ENCODE results near the gene INPP4B.
A peak's percentile ranks its signal among the peaks of the same experiment; 100 is the strongest.

The INPP4B gene

GRCh38 chr4:142281999-142282398 lies 564.1 kb downstream of the INPP4B start:
- no peak for DNase-seq

DNA sequence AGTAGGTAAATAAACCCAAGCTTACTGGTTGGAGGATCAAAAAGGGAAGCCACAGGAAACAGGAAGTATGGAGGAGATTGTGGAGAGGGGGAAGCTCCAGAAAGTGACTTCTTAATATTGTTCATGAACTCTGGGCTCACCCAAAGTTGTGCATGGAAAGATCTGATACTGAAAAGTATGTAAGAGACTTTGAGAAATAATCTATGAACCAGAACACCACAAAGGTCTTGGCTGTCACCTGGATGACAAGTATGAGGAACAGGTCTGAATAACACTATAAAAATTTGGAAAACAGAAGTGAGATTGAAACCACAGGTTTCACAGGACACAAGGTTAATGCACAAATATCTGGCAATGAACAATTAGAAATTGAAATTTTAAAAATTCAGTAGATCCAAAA lies 567.4 kb downstream of the INPP4B start:
- DNase-seq = no peak

DNA sequence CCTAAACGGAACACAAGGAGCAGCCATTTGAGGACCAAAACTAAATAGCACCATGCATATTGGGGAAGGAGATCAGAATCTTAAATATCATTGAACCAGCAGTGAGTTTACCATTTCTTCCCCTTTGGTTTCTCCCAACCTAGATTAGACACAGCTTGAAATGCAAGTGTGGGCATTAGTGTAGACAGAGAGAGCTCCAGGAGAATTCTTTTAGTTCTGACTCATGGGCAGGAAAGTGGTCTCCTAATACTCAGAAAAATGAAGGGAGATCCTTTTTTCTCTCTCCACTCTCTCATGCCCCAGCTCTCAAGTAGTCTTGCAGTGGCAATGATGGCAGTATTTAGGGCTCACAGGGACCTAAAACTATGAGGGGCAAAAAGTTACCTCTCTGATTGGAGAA lies 567.9 kb downstream of the INPP4B start:
- DNase-seq = no peak

GRCh38 chr4:142274137-142274536 lies 572.0 kb downstream of the INPP4B start:
- DNase-seq = no peak

DNA sequence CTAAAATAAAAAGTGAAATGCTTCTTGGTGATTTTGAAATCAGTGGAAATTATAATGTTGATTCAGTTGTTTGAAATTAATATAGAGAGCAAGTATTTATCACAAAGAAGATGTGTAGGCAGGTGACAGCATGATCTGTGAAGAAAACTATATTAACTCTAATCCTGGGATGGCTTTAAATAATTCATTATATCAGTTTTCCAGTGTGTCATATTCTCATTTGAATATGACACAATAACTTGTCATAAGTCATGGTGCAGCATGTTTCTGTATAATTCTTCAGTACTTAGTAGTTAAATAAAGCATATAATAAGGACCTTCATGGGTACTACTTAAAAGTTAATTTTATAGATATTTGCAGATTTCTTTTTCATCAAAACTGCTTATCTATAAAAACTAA lies 573.6 kb downstream of the INPP4B start:
- no peak for DNase-seq

DNA sequence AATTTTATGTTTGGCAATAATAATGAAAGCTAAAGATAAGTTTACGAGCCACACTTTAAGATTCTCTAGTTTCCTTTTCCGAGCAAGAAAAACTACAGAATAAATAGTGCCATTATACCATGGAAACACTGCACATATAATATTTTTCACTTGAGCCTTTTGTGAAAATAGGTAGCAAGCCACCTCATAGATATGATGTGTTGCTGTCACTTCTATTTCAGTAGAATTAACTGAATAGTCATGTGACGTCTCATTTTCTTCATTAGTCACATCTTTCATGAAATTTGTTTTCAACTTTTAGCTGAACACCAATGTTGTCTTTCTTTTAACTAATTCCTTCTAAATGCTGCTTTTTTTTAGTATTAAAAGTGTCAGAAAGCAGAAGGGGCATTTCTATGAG lies 574.3 kb downstream of the INPP4B start:
- DNase-seq = no peak

DNA sequence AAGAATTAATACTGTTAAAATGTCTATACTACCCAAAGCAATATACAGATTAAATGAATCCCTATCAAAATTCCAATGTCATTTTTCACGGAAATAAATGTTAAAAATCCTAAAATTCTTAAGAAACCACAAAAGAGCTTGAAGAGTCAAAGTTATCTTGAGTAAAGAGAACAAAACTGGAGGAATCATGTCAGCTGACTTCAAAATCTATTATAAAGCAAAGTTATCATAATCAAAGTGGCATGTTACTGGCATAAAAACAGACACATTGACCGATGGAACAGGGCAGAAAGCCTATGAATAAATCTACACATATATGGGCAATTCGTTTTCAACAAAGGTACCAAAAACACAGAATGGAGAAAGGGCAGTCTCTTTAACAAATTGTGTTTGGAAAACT lies 579.0 kb downstream of the INPP4B start:
- no peak for DNase-seq

GRCh38 chr4:142265946-142266345 lies 580.2 kb downstream of the INPP4B start:
- no peak for DNase-seq

GRCh38 chr4:142265536-142265935 lies 580.6 kb downstream of the INPP4B start:
- peak; percentile 5 to 6 for DNase-seq

DNA sequence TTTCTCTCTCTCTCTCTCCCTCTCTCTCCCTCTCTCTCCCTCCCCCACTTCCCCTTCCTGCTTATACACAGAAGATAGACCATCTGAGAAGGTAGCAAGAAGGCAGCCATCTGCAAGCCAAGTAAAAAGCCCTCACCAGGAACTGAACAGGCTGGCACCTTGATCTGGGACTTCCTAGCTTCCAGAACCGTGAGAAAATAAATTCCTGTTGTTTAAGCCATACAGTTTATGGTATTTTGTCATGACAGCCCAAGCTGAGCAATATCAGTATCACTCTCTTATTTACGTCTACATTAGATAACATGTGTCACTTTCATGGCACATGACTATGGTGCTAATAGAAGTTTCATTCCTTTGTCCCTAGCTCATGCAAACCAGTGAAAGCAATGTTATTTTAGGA lies 581.1 kb downstream of the INPP4B start:
- DNase-seq = no peak

- no peak for DNase-seq
These were observed 583.1 kb downstream of the INPP4B start for GRCh38 chr4:142262956-142263355.

GRCh38 chr4:142248946-142249345 lies 597.2 kb downstream of the INPP4B start:
- no peak for DNase-seq

GRCh38 chr4:142243255-142243654 lies 602.8 kb downstream of the INPP4B start:
- no peak for DNase-seq

DNA sequence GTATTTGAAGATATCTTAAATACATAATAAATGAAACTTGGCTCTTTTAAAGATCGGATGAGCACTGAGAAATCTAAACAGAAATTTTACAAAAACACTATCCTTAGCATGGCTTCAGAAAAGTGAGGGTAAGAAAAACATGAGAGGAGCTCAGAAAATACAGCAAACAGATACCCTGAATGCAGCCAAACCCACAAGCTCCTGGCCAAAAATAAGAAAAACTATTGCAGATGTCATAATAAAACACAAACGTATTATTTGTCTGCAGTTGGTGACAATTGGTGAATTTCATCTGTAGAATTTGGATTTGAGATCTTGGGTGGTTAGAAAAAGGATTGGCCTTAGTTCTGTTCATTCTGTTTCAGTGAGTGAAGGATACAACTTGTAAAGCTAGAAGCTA lies 603.9 kb downstream of the INPP4B start:
- no peak for DNase-seq

DNA sequence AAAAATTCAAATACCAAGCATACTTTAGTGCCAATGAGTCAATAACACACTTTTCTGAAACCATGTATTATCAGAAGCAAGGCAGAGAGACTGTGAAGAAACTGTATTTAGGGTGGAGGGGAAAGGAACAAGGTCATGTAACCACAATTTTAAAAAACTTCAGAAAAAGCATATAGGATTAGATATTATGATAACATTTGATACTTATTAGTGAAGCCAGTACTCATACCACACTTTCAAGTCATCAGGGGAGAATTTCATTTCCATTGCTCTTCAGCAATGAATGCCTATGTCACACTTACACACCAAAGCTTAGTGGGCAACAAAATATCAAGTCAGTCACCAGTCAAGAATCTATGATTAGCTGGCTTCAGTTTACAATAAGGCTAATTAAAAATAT lies 607.5 kb downstream of the INPP4B start:
- no peak for DNase-seq

- DNase-seq = no peak
These were observed 609.8 kb downstream of the INPP4B start for GRCh38 chr4:142236268-142236667.

DNA sequence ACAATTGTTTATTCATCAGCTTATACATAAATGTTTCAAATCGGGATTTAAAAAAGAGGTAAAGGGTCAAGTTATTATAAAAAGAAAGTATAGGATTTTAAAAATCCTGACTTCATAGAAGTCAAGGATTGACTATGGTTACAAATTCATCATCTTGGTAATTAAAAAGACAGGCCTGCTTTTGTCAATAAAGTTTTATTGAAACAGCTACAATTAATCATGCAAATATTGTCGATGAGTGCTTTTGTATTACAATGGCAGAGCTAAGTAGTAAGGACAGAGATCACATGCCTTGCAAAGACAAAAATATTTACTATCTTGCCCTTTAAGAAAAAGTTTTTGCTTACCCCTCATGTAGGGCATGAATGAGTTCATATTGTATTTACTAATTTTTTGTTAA lies 614.3 kb downstream of the INPP4B start:
- DNase-seq = no peak

DNA sequence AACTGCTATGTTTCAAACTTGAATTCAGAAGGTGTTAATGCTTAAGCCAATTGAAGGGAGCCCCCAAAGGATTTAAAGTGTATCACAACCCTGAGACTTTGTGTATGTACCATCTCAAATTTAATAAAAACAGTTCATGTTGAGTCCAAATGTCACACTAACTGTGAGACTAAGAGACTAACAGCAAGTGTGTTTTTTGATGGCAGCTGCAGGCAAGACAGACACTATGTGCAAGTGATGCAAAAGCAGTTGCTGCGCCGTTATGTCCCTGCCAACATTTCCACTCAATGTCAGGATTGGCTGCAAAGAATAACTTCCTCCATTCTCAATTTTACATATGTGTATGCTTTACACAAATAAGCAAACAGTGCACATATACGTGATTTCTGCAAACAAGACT lies 615.1 kb downstream of the INPP4B start:
- DNase-seq = no peak

- no peak for DNase-seq
These were observed 620.1 kb downstream of the INPP4B start for GRCh38 chr4:142226014-142226413.

DNA sequence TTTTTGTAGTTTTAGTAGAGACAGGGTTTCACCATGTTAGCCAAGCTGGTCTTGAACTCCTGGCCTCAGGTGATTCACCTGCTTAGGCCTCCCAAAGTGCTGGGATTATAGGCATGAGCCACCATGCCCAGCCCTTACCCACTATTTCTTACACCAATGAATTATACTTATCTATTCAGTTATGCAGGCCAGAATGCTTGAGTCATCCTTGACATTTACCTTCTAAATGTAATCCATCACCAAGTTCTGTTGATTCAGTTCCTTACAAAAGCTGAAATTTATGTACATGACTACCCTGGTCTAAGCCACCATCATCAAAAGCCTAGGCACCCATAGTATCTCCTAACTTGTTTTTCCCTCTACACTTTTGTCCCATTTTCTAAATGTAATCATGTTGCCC lies 624.0 kb downstream of the INPP4B start:
- DNase-seq = no peak

DNA sequence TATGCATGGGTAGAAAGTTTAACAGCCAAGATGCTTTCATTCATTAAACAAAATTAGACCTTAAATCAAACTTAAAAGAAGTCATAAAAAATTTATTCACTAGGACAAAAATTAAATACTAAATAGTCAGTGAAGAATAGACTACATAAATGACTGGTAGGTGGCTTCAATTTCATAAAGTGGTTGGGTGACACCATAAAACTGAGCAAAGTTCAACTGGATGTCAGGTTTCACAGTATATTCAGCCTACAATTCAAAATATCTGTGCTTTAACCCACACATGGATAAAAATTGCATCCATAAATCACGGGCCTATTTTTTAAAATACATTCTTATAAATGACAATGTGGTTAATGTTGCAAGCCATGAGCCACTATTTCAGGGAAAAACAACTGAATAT lies 627.4 kb downstream of the INPP4B start:
- DNase-seq = no peak

DNA sequence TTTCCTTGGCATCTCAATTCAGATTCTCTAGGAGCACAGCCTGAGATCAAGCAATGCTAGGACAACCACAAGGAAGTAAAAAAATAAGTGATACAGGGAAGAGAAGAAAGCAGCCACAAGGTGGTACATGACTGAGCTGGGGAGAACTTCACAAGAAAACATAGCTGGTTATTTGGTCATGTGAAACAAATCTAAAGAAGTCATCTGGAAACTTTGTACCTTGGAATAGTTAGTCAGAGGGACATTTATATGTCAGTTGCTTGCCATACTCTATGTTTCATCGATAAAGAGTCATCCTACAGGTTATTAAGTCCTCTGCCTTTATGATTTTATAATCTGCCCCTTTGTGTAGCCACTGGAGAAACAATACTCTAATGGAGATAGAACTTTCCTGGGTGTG lies 634.7 kb downstream of the INPP4B start:
- no peak for DNase-seq

DNA sequence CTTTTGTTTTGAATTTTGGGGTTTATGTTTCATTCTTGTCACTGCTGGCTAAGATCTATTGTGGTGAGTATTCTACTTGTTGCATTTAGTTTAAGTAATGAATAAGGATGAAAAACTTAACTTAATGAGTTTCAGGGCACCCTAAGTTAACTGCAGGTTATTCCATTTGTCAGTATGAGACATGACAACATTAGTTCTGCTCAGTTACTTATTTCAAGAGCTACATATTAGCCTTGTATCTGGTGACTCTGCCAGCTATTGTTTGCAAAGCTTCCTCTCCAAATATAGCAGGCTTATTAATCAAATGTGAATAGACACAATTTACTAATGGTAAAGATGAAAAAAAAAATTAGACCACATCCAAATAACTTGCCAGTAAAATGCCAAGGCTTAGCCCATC lies 642.6 kb downstream of the INPP4B start:
- DNase-seq = no peak

- DNase-seq = no peak
These were observed 643.4 kb downstream of the INPP4B start for GRCh38 chr4:142202404-142203332.

DNA sequence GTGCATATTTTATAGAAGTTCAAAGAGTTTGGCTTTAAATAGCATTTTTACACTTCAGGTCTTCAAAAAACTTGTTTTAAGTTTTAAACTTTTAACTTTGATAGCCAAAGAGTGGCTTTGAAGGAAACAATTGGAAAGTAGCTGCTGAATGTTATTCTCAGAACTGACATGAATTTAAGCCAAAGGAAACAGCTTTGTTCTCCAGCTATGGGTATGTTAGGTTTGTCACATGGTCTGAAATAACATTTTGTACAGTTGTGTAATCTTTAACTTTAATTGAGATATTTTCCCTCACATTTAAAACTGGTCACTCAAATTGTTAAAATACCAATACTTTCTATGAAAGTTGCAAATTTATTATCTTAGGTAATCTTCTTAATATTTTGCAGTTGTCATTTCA lies 645.1 kb downstream of the INPP4B start:
- no peak for DNase-seq

All from activated CD4-positive, alpha-beta T cell treated with anti-CD3 and anti-CD28 coated beads, Interleukin-2, amount 50 U/mL, for 4 hours (primary cell).